Measurements from ENCODE around the gene GTF3C4.

- TF ChIP-seq POLR2A (IDR thresholded peaks at IDR 0.05): no peak
- TF ChIP-seq EP300 (IDR thresholded peaks at IDR 0.05): no peak
- TF ChIP-seq CTCF (IDR thresholded peaks at IDR 0.05): no peak
- TF ChIP-seq POLR2AphosphoS5 (IDR thresholded peaks at IDR 0.05): no peak
Observed at GRCh38 chr9:132726576-132727130, 56.4 kb downstream of the GTF3C4 start.
